Measurements from ENCODE around the gene H1-8. TPM values are rescaled to one million over a fixed set of nuclear protein-coding genes. Genes with fewer than 3 reads are reported as not detected.
"Not testable (repeated sequence)": the region's sequence is repeated elsewhere in the genome, so short reads cannot be mapped to it uniquely, and the experiment has no call there.

Gene H1-8
- total RNA-seq, result not detected

GRCh38 chr3:129543156-129543790, at the start of gene H1-8:
Gene H1-8 (plus strand): TSS chr3:129543175. CDS start chr3:129543219, 44 bp downstream.
- ATAC-seq (ENCODE audit: low FRiP score) (no peak), DNase-seq (ENCODE audit: low spot score) (no peak)
- TF ChIP-seq, protein P1, sequence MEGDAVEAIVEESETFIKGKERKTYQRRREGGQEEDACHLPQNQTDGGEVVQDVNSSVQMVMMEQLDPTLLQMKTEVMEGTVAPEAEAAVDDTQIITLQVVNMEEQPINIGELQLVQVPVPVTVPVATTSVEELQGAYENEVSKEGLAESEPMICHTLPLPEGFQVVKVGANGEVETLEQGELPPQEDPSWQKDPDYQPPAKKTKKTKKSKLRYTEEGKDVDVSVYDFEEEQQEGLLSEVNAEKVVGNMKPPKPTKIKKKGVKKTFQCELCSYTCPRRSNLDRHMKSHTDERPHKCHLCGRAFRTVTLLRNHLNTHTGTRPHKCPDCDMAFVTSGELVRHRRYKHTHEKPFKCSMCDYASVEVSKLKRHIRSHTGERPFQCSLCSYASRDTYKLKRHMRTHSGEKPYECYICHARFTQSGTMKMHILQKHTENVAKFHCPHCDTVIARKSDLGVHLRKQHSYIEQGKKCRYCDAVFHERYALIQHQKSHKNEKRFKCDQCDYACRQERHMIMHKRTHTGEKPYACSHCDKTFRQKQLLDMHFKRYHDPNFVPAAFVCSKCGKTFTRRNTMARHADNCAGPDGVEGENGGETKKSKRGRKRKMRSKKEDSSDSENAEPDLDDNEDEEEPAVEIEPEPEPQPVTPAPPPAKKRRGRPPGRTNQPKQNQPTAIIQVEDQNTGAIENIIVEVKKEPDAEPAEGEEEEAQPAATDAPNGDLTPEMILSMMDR (IDR thresholded peaks at IDR 0.05), result no peak

GRCh38 chr3:129493206-129493605, 49.8 kb upstream of the H1-8 start:
- ATAC-seq (ENCODE audit: low FRiP score) (no peak), DNase-seq (ENCODE audit: low spot score) (no peak)
- TF ChIP-seq, protein P1 (IDR thresholded peaks at IDR 0.05), result no peak

GRCh38 chr3:129494499-129494898, 48.5 kb upstream of the H1-8 start:
- not testable (repeated sequence) for DNase-seq (ENCODE audit: low spot score); ATAC-seq (ENCODE audit: low FRiP score)

DNA sequence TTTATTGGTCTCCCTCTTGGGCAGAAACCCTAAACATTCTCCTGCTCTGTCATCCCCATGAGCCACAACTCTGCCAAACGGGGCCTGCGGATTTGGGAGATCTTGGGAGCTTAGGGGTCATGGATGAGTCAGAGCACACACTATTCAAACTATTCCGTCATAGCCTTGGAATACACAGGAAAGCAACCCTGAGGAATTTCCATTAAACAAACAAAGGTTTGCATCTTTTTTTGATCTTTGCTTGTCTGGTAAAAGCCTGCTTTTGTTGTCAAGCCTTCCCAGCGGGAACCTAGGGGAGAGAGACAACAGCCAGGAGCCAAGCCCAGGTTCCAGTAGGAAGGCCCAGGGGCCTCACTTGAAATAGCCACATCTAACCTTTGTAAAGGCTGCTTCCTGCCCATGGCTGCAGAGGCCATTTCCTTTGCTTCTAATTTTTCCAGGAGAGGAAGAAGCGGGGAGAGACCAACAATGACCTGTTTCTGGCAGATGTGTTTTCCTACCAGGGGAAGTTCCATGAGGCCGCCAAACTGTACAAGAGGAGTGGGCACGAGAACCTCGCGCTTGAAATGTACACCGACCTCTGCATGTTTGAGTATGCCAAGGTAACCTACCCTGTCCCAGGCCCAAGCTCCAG, 47.9 kb upstream of the H1-8 start:
- ATAC-seq (ENCODE audit: low FRiP score); DNase-seq (ENCODE audit: low spot score): not testable (repeated sequence)

- not testable (repeated sequence) for ATAC-seq (ENCODE audit: low FRiP score); DNase-seq (ENCODE audit: low spot score)
Observed at GRCh38 chr3:129497876-129498275, 45.1 kb upstream of the H1-8 start.

DNA sequence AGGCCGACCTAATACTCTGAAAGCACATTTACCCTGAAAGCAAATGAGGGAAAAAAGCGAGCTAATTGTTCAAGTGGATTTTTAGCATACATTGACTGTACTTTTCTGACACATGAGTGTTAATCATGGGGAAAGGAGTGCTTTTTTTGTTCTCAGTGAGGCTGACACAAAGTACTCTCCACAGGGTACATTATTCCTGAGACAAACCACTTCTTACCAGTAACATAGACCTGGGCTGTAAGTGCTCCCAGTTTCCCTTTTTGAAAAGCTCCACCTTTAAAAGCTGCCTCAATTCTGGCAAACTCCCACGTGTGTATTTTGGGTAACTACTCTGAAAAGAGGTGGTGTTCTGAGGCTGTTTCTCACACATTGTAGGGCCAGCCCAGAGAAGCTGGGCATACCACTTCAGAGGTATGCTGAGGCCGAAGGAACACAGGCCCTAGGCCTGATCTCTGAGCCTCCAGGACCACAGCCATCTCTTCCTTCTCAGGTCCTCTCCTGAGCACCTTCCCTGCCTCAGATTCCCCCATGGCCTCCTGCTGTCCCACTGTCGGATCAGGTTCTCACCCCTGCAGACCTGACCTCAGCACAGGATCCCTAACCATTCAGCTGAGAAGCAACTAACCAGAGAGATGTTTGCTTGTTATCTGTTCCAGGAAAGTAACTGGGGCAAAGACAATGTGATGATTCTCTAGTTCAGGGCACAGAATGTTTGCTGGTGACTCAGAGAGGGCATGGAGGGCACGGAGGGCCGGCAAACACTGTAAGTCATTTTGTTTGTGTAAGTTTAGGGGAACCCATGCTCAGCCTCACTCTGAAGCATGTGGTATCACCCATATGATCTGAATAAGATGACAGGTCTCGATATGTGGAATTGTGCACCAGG, 44.1 kb upstream of the H1-8 start:
- not testable (repeated sequence) for ATAC-seq (ENCODE audit: low FRiP score); DNase-seq (ENCODE audit: low spot score)

- ATAC-seq (ENCODE audit: low FRiP score), result not testable (repeated sequence)
Observed at GRCh38 chr3:129499604-129500333, 43.2 kb upstream of the H1-8 start.

DNA sequence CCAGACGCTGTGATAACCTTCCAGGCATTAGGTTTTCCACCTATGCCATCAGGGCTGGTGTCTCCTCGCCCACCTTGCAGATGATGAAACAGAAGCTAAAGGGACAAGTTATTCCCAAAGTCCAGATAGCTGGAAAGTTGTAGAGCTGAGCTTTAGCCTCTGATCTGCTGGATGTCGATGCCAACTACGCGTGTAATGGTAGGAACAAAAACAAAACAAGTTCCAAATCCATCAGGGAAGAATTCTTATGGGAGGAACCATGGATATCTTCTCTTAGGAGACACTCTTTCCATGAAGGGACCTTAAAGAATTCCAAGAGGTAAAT, 42.7 kb upstream of the H1-8 start:
- TF ChIP-seq, protein P1 (IDR thresholded peaks at IDR 0.05), result no peak
- ATAC-seq (ENCODE audit: low FRiP score), result no peak
- DNase-seq (ENCODE audit: low spot score), result no peak

More at GRCh38 chr3:129499604-129500333, 43.2 kb upstream of the H1-8 start:
- DNase-seq (ENCODE audit: low spot score), result not testable (repeated sequence)

- ATAC-seq (ENCODE audit: low FRiP score) (no peak), DNase-seq (ENCODE audit: low spot score) (no peak)
- TF ChIP-seq, protein P1 (IDR thresholded peaks at IDR 0.05), result no peak
Observed at GRCh38 chr3:129501630-129502029, 41.3 kb upstream of the H1-8 start.

All from omental fat pad (tissue), 4 donors.